ENCODE data around the gene POFUT2. TPM values are rescaled to one million over a fixed set of nuclear protein-coding genes. Genes with fewer than 3 reads are reported as not detected.

Gene POFUT2
- total and polyA plus RNA-seq, 9 donors = 25.7 to 52.9 (median 40.1) TPM

DNA sequence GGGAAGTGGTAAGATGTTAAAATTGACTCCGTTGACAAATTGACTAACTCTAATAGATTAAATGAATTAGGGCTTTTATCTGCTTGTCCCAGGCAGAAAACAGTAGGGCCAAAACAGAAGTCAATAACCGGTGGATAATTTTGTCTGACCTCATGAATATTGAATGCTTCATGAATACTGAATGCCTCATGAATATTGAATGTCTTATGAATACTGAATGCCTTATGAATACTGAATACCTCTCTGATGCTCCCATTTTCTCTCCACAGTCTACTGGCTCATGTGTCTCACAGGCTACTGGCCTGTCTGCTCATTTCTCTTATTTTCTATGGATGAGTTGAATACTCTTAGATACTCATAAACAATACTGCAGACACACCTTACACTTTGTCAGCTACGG lies 56.0 kb downstream of the POFUT2 start:
- Histone ChIP-seq H3K36me3 (no peaks in the 10 kb centered on the region), H3K9me3 (no peaks in the 10 kb centered on the region), H3K27ac (no peak overlapping the region), H3K4me3 (no peak overlapping the region), H3K4me1 (ENCODE audit: insufficient read depth) (peaks cover 2% of the 10 kb centered on the region), H3K27me3 (no peaks in the 10 kb centered on the region)
- no peak for DNase-seq
- intact Hi-C loops (cut with DNase I) = no loop called here
- TF ChIP-seq EP300 (IDR thresholded peaks at IDR 0.05) = no peak
- TF ChIP-seq, protein P1, sequence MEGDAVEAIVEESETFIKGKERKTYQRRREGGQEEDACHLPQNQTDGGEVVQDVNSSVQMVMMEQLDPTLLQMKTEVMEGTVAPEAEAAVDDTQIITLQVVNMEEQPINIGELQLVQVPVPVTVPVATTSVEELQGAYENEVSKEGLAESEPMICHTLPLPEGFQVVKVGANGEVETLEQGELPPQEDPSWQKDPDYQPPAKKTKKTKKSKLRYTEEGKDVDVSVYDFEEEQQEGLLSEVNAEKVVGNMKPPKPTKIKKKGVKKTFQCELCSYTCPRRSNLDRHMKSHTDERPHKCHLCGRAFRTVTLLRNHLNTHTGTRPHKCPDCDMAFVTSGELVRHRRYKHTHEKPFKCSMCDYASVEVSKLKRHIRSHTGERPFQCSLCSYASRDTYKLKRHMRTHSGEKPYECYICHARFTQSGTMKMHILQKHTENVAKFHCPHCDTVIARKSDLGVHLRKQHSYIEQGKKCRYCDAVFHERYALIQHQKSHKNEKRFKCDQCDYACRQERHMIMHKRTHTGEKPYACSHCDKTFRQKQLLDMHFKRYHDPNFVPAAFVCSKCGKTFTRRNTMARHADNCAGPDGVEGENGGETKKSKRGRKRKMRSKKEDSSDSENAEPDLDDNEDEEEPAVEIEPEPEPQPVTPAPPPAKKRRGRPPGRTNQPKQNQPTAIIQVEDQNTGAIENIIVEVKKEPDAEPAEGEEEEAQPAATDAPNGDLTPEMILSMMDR (IDR thresholded peaks at IDR 0.05) = no peak
- TF ChIP-seq POLR2A (IDR thresholded peaks at IDR 0.05) = no peak
- WGBS, 3 donors = 75 to 86% (median 86%) methylated on average over 3 of the region's 3 CpGs

DNA sequence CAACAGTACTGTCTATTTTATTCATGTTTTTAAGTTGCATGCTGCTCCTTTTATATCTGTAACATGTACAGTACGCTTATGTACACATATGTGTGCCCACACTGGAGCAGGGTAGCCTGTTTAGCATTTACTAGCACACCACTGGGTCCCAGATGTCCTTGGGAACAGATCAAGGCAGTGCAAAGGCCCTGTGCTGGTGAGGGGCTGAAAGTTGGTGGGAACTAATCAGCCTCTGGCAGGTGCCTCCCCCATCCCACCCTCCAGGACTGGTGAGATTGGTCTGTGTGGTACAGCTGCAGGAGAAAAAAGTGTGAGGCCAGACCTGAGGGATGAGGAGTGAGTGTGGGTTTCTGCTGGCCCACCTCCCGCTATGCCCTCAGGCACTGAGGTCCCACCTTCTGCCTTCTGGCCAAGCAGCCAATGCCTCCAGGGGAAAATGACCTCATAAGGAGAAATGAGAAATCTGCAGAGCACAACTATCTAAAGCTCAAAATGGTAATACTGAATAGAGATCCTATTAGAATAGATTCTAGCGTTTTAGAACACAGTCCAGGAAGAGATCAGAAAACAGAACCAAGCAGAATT lies 58.9 kb downstream of the POFUT2 start:
- Histone ChIP-seq H3K27ac (no peak overlapping the region), H3K27me3 (no peaks in the 10 kb centered on the region), H3K36me3 (no peaks in the 10 kb centered on the region), H3K9me3 (no peaks in the 10 kb centered on the region), H3K4me1 (ENCODE audit: insufficient read depth) (no peaks in the 10 kb centered on the region), H3K4me3 (no peak overlapping the region)
- 72 to 86% (median 85%) methylated on average over 3 of the region's 3 CpGs for WGBS, 3 donors
- intact Hi-C loops (cut with DNase I) = loop anchor here in 1 of 4 donors (5.0 kb wide), 1 partner anchor 49 kb away; no protein-coding TSS in a partner anchor
- TF ChIP-seq, protein P1 (IDR thresholded peaks at IDR 0.05) = no peak
- TF ChIP-seq POLR2A (IDR thresholded peaks at IDR 0.05) (no peak), EP300 (IDR thresholded peaks at IDR 0.05) (no peak)
- DNase-seq = no peak

DNA sequence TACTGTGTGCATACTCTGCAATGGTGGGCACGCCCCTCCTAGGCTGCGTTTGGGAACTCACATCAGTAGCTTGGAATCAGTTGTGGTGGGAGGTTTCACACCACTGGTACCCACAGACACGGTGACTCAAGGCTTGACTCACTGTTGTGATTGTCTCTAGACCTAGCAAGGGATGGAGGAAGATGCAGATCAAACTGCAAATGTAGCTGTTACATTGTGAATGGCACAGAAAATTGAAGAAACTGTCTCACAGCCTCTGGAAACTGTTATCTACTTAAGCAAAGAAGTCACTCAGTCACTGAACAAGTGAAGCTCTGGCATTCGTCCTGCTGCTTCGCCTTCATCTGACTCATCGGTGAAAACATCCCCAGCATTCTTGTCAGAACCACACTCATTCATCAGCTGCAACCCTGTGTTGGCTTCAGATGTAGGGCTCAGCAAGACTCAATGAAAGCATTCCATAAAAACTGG lies 59.5 kb downstream of the POFUT2 start:
- intact Hi-C loops (cut with DNase I) = loop anchor here in 1 of 4 donors (5.0 kb wide), 1 partner anchor 49 kb away; no protein-coding TSS in a partner anchor
- H3K27ac ChIP-seq = no peak overlapping the region
- no peaks in the 10 kb centered on the region for H3K36me3 ChIP-seq
- 15 to 22% (median 18%) methylated on average over 6 of the region's 6 CpGs for WGBS, 3 donors
- no peaks in the 10 kb centered on the region for H3K9me3 ChIP-seq
- no peak overlapping the region for H3K4me3 ChIP-seq
- no peaks in the 10 kb centered on the region for H3K27me3 ChIP-seq
- DNase-seq = no peak
- no peak for TF ChIP-seq EP300 (IDR thresholded peaks at IDR 0.05)
- no peak for TF ChIP-seq POLR2A (IDR thresholded peaks at IDR 0.05)
- TF ChIP-seq, protein P1 (IDR thresholded peaks at IDR 0.05) = no peak
- H3K4me1 ChIP-seq (ENCODE audit: insufficient read depth) = no peaks in the 10 kb centered on the region

DNA sequence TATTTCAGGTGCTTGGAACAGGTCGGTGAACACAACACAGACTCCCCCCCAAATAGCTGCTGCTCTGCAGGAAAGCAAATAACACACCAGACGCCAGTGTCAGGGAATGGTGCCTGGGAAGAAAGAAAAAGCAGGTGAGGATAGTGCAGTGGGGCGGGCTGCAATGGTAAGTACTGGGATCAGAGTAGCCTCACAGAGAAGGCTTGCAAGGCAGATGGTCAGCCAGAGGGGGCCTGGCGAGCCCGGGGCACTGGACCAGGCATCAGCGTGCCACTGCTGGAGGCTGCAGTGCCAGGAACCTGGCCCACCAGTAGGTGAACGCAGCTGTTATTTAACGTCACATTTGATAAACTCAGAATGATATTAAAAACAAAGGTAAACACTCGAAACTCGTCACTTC lies 60.0 kb downstream of the POFUT2 start:
- no peak for DNase-seq
- Histone ChIP-seq H3K36me3 (no peaks in the 10 kb centered on the region), H3K27ac (no peak overlapping the region), H3K9me3 (no peaks in the 10 kb centered on the region), H3K4me1 (ENCODE audit: insufficient read depth) (no peaks in the 10 kb centered on the region), H3K4me3 (no peak overlapping the region), H3K27me3 (no peaks in the 10 kb centered on the region)
- WGBS, 3 donors = 56 to 67% (median 60%) methylated on average over 10 of the region's 10 CpGs
- TF ChIP-seq, protein P1 (IDR thresholded peaks at IDR 0.05) = no peak
- no peak for TF ChIP-seq EP300 (IDR thresholded peaks at IDR 0.05)
- no peak for TF ChIP-seq POLR2A (IDR thresholded peaks at IDR 0.05)
- intact Hi-C loops (cut with DNase I) = loop anchor here in 1 of 4 donors (5.0 kb wide), 1 partner anchor 50 kb away; no protein-coding TSS in a partner anchor

Data from ovary (tissue), 9 donors.